Esophagus muscularis mucosa (tissue), 4 donors: ENCODE data around the gene CCR6.

Source experiments
- CTCF ChIP-seq, 3 experiments: fragments of 200-600 bp in 2 of 3; fragments of 450-650 bp in 1 of 3; sonication (generic) in 2 of 3; IDR thresholded peaks; one replicate each; pipeline ENCODE4 v1.5.1; 2017 to 2019; ENCODE audit warnings: antibody characterized with exemption in 3 of 3, mild to moderate bottlenecking in 2 of 3, moderate library complexity in 1 of 3
- EP300 ChIP-seq: sonication (generic); formaldehyde crosslinking; IDR thresholded peaks from one replicate; pipeline ENCODE4 v1.6.1; 2017; ENCODE audit warnings: antibody characterized with exemption
- POLR2A ChIP-seq: fragments of 450-650 bp; IDR thresholded peaks from one replicate; pipeline ENCODE4 v1.6.1; 2017; ENCODE audit warnings: antibody characterized with exemption, moderate library complexity, mild to moderate bottlenecking, low read depth
- POLR2AphosphoS5 ChIP-seq, 2 donors: sonication (generic); formaldehyde crosslinking; IDR thresholded peaks; one replicate each; pipeline ENCODE4 v1.6.1; 2017; ENCODE audit warnings: antibody characterized with exemption in 2 of 2

GRCh38 chr6:167121335-167121841 lies 1.5 kb upstream of the CCR6 start:
- no peak for TF ChIP-seq CTCF (IDR thresholded peaks at IDR 0.05)
- no peak for TF ChIP-seq POLR2A
- no peak for TF ChIP-seq POLR2AphosphoS5 (IDR thresholded peaks at IDR 0.05)
- TF ChIP-seq EP300: no peak
